Embryonic facial prominence (tissue), 1 donor: ENCODE results near the gene KIAA0930.

Experiments
- DNase-seq: peaks from one replicate; pipeline ENCODE4 v3.0.0-alpha.2; 2016; ENCODE audit errors: extremely low spot score

KIAA0930 gene

GRCh38 chr22:45172881-45173585 is 67.7 kb downstream of the KIAA0930 start:
- no peak for DNase-seq

DNA sequence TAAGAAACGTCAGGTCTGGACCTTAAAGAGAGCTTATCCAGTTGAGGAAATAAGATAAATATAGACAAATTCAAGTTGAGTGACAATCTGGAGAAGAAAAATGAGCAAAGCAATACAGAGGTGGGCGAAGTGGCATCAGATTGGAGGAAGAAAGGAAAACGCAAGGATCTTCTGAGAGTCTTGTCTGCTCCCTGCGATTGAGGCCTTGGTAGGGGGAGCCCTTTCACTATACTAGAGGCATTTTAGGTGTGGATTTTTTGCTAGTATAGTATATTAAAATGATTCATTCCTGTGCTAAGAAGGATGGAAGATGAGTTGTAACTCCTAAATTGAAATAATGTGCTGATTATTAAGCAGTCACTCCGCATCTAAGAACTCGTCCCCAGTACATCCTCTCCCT is 68.9 kb downstream of the KIAA0930 start:
- no peak for DNase-seq

GRCh38 chr22:45169591-45170466 is 70.9 kb downstream of the KIAA0930 start:
- no peak for DNase-seq

DNA sequence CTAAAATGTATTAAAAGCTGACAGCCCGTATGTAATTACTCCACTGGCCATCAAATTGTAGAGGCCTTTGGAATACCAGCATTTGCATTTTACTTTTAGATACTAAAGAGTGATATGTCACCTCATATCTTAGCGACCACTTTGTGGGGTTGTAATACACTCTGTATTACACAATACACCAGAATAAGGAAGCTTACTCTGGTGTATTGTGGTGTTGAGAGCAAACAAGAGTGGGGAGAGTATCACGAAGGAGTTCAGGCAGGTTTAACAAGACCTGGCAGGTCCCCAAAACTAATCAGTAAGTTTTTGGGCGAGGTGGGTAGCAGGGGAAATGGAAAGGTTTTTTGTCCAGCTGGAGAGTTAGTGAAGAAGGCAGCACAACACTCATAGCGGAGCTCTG is 73.8 kb downstream of the KIAA0930 start:
- no peak for DNase-seq

- DNase-seq: no peak
These were observed 76.2 kb downstream of the KIAA0930 start for GRCh38 chr22:45164270-45165088.

- DNase-seq: peak; percentile 96
These were observed 77.0 kb downstream of the KIAA0930 start, which contains the start of gene NUP50 for GRCh38 chr22:45163451-45164269. TSS of gene NUP50 (plus strand) at chr22:45163925. CDS start at chr22:45168178, 4,253 bp downstream.

GRCh38 chr22:45163099-45163450 is 77.6 kb downstream of the KIAA0930 start:
- DNase-seq: no peak

DNA sequence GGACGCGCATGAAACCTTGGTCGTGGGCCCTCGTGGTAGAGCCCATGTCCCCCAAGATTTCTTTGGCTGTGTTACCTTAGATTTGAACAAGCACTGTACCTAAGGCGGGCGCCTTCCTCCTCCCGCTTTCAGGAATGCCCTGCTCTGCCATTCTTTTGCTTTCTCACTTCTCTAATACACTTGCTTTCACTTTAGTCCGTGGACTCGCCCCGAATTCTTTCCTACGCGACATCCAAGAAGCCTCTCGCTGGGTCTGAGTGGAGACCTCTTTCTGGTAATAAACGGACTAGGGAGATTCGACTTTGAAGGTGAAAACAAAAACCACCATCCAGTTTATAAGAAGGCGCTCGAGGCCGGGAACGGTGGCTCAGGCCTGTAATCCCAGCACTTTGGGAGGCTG is 78.2 kb downstream of the KIAA0930 start:
- DNase-seq: no peak

DNA sequence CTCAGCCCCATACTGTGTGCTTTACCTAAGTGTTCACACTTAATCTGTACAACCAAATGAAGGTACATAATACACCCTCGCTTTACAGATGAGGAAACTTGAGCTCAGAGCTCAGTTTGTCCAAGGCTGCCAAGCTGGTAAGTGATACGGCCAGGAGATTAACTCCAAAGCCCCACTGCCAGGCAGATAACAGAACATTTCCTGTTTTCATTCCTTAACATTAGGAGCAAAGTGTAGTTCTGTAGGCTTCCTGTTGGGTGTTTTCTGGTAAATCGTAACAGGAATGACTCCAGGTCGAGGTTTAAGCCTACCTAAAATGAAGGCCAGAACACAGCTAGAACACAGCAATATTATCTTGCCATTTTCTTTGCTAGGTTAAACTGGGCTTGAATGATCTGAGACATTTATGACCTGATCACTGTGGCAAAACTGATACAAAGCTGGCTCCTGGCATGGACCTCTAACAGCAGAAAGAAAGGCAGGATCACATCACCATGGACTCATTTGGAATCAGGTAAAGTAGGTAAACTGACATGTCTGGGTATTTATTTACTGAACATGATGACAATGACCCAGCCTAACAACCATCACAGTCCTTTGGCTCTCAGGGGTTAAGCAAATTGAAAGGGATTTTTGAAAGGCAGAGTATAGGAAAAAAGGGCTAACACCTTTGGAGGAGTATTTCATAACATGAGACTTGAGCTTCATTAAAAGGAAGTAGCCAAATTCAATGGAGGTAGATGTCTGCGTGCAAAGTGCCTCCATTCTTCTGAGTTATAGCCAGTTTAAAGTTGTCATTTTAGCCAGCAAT is 80.8 kb downstream of the KIAA0930 start:
- no peak for DNase-seq

DNA sequence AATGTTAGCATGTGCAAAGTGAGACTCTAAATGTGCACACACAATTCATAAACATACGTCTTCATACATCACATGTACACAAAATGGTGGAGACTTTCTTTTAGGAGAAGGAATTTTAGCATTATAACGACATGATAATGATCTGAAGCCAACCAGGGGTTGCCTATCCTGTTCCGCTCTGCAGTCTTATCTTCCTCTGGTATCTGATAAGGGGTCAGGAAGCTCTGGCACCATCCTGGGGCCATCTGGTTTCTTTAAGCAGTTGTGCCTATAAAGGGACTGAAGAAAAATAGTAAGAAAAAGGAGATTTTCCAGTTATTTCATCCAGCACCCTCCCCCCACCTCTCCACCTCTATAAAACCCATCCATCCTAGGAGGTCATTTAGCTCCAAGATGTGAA is 82.8 kb downstream of the KIAA0930 start:
- no peak for DNase-seq

DNA sequence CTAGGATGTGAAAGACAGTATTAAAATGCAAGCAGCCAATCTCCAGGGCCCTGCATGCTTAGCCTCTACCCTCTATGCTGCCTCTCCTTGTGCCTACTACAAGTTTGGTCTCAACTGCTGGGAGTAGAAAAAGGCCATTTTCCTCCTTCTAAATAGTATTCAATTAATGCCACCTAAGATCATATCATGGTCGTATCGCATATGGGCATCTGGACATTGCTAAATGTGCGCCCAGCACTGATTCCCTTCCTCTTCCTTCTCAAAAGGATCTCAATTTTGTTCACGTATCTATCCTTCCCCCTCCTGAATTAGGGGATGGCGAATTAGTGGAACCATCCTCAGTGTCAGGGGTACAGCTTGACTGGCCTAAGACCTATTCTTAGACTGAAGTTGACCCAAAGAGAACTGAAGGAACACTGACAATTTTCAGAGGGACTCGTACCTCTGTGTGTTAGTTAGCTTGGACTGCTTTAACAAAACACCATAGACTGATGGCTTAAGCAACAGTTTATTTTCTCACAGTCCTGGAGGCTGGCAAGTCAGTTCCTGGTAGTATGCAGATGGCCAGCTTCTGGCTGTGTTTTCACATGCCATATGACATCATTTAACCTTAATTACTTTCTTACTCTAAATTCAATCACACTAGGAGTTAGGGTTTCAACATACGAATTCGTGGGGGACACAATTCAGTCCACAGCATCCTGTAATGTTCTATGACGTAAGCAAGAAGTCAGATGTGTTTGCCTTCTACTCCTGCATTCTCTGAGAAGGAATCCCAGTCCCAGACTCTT is 85.4 kb downstream of the KIAA0930 start:
- no peak for DNase-seq

DNA sequence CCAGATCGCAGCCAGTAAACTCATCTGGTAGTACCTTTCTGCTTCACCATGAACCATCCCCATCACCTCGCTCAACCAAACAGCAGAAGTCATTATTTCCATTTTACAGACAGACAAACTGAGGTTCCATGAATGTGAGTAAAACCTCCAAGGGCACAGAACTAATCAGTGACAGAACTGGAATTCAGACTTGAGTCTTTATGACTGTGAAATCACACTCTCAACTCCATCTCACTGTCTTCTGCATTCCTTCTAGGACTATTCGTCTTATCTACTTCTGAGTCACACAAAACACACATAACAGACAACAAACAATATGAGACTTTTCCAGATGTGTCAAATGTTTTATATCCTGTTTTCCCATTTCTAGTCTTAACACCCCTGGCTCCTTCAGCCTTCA is 86.3 kb downstream of the KIAA0930 start:
- DNase-seq: no peak

DNA sequence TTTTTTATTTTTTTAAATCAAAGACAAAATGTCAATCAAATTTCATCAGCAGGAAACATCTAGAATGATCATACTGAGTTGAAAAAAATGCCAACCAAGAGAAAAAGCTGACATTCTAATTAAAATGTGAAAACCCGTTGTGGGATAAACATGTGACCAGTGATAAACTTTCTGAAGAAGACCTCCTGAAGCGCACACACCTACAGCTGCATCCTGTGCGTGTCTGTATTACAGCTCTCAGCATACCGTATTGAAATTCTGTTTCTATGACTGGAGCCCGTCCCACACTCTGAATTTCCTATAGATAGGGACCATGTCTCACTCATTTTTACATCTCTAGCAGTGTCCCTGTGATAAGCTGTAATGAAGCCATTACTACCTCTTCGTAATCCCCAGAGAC is 89.2 kb downstream of the KIAA0930 start:
- DNase-seq: no peak

DNA sequence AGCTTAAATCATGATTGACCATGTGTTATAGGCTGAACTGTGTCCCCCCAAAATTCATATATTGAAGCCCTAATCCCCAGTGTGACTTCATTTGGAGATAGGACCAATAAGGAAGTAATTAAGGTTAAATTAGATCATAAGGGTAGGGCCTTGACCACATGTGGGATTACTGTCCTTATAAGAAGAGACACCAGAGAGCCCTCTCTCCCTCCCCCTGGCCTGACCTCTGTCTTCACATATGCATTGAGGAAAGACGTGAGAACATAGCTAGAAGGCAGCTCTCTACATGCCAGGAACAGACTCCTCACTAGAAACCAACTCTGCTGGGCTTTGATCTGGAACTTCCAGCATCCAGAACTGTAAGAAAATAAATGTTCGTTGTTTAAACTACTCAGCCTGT is 90.6 kb downstream of the KIAA0930 start:
- DNase-seq: no peak

GRCh38 chr22:45149671-45150070 is 91.0 kb downstream of the KIAA0930 start:
- DNase-seq: no peak

DNA sequence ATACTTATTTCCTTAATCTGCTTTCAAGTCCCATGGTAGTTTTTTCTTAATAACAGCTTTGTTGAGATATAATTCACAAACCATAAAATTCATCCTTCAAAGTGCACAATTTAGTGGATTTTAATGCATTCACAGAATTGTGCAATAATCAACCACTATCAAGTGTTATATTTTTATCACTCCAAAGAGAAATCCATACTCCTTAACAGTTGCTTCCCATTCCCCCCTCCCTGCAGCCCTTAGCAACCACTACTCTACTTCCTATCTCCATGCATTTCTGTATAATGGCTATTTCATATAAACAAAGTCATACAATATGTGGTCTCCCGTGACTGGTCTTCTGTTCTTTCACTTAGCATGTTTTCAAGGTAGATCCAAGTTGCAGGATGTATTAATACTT is 95.8 kb downstream of the KIAA0930 start:
- DNase-seq: no peak

DNA sequence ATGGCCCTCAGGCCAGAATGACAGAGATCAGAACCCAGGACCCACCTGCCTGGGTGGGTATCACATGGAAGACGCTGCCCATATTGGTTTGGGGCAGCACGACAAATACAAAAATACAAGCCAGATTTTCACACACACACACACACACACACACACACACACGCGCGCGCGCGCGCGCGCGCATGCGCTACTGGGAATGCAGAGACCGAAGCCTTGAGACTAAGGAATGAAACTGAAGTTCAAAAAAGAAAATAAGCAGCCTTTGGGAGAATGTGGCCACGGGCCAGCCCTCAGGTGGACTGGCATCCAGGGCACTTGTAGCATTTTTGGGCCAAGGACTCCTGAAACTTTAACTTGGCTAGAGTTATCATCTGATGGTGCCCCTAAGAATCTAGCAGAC is 98.3 kb downstream of the KIAA0930 start:
- DNase-seq: no peak
